Ishikawa (cell line): ENCODE measurements around the gene PBXIP1.

ENCODE experiments used
- CEBPB ChIP-seq: IDR thresholded peaks from 2 replicates; pipeline ENCODE4 v1.6.1; 2012
- CREB1 ChIP-seq: IDR thresholded peaks from 2 replicates; pipeline ENCODE4 v1.6.1; 2012; ENCODE audit warnings: low read depth
- EGR1 ChIP-seq: IDR thresholded peaks from 2 replicates; pipeline ENCODE4 v1.6.1; 2012
- EP300 ChIP-seq: IDR thresholded peaks from 2 replicates; pipeline ENCODE4 v1.6.1; 2012; ENCODE audit warnings: borderline replicate concordance
- FOXM1 ChIP-seq: IDR thresholded peaks from 2 replicates; pipeline ENCODE4 v1.6.1; 2012; ENCODE audit warnings: low read depth, borderline replicate concordance
- MAX ChIP-seq: IDR thresholded peaks from 2 replicates; pipeline ENCODE4 v1.6.1; 2012
- NFIC ChIP-seq: IDR thresholded peaks from 2 replicates; pipeline ENCODE4 v1.6.1; 2012
- RAD21 ChIP-seq: IDR thresholded peaks from 2 replicates; pipeline ENCODE4 v1.6.1; 2012; ENCODE audit warnings: low read depth
- TAF1 ChIP-seq: IDR thresholded peaks from 2 replicates; pipeline ENCODE4 v1.6.1; 2012; ENCODE audit warnings: low read depth, mild to moderate bottlenecking
- TCF12 ChIP-seq: IDR thresholded peaks from 2 replicates; pipeline ENCODE4 v1.6.1; 2012; ENCODE audit warnings: low read depth
- TEAD4 ChIP-seq: IDR thresholded peaks from 2 replicates; pipeline ENCODE4 v1.6.1; 2012
- USF1 ChIP-seq: IDR thresholded peaks from 2 replicates; pipeline ENCODE4 v1.6.1; 2012
- YY1 ChIP-seq: IDR thresholded peaks from 2 replicates; pipeline ENCODE4 v1.6.1; 2012; ENCODE audit warnings: low read depth
- ZBTB7A ChIP-seq: IDR thresholded peaks from 2 replicates; pipeline ENCODE4 v1.6.1; 2012; ENCODE audit warnings: low read depth
- TF ChIP-seq, protein P1 (sequence below): IDR thresholded peaks from 2 replicates; pipeline ENCODE4 v1.6.1; 2012; ENCODE audit warnings: low read depth, mild to moderate bottlenecking

PBXIP1 gene

DNA sequence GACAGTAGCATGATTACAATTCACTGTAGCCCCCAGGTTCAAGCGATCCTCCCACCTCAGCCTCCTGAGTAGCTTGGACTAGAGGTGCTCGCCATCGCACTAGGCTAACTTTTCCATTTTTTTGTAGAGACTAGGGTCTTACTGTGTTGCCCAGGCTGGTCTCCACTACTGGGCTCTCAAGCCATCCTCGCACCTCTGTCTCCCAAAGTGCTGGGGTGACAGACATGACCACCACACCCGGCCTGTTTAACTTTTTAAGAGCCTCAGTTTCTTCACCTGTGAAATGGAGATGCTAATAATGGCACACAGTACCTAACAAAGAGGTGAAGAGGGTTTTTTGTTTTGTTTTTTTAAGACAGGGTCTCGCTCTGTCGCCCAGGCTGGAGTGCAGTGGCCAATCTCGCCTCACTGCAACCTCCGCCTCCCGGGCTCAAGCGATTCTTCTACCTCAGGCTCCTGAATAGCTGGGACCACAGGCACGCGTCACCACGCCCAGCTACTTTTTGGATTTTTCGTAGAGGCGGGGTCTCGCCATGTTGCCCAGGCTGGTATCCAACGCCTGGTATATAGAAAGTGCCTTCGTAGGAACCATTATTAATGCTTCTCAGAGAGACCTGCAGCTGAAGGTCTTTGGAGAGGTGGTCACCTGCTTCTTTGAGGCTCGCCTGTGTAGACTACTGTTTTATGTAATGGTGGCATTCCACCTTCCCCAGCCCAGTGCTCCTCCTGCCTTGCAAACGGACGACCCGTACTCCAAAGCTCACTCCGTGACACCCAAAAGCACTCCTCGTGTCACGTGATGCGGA lies 19.9 kb downstream of the PBXIP1 start:
- TF ChIP-seq CEBPB (no peak), MAX (no peak), TEAD4 (no peak), CREB1 (no peak), FOXM1 (no peak)
- TF ChIP-seq, protein P1, sequence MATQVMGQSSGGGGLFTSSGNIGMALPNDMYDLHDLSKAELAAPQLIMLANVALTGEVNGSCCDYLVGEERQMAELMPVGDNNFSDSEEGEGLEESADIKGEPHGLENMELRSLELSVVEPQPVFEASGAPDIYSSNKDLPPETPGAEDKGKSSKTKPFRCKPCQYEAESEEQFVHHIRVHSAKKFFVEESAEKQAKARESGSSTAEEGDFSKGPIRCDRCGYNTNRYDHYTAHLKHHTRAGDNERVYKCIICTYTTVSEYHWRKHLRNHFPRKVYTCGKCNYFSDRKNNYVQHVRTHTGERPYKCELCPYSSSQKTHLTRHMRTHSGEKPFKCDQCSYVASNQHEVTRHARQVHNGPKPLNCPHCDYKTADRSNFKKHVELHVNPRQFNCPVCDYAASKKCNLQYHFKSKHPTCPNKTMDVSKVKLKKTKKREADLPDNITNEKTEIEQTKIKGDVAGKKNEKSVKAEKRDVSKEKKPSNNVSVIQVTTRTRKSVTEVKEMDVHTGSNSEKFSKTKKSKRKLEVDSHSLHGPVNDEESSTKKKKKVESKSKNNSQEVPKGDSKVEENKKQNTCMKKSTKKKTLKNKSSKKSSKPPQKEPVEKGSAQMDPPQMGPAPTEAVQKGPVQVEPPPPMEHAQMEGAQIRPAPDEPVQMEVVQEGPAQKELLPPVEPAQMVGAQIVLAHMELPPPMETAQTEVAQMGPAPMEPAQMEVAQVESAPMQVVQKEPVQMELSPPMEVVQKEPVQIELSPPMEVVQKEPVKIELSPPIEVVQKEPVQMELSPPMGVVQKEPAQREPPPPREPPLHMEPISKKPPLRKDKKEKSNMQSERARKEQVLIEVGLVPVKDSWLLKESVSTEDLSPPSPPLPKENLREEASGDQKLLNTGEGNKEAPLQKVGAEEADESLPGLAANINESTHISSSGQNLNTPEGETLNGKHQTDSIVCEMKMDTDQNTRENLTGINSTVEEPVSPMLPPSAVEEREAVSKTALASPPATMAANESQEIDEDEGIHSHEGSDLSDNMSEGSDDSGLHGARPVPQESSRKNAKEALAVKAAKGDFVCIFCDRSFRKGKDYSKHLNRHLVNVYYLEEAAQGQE: no peak

- TF ChIP-seq TCF12 (no peak), YY1 (no peak), FOXM1 (no peak), USF1 (no peak), CEBPB (no peak), TEAD4 (no peak), MAX (no peak), CREB1 (no peak), EGR1 (no peak), TAF1 (no peak), ZBTB7A (no peak), RAD21 (no peak), EP300 (no peak), NFIC (no peak)
- TF ChIP-seq, protein P1: no peak
Measured at GRCh38 chr1:154934358-154934948, 21.4 kb downstream of the PBXIP1 start.

DNA sequence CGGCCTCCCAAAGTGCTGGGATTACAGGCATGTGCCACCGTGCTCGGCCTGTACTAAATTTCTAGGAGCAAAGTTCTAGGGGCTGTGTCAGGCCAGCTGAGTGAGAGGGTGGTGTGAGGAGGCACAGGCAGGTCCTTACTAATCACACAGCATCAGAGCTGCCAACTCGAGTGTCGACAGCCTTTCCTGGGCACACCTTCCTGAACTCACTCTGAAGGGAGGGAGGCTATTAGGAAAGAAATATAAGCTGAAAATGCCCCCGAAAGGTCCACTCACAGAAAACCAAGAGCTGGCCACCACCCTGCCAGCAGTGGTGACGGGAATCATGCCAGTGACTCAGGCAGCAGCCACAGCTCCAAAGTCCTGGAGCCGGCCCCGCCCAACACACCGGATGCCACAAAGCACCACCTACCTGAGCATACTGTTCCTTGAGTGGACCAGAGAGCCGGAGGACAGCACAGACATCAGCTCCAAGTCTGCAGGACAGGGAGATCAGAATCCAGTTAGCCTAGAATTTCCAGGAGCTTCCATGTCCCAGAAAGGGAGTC lies 23.9 kb downstream of the PBXIP1 start:
- TF ChIP-seq USF1: no peak
- TF ChIP-seq YY1: no peak
- TF ChIP-seq NFIC: no peak
- TF ChIP-seq, protein P1: no peak
- no peak for TF ChIP-seq TCF12
- no peak for TF ChIP-seq FOXM1
- TF ChIP-seq EGR1: no peak
- TF ChIP-seq TAF1: no peak
- no peak for TF ChIP-seq RAD21
- TF ChIP-seq CEBPB: no peak
- no peak for TF ChIP-seq ZBTB7A
- no peak for TF ChIP-seq EP300
- no peak for TF ChIP-seq TEAD4
- TF ChIP-seq CREB1: no peak
- no peak for TF ChIP-seq MAX

DNA sequence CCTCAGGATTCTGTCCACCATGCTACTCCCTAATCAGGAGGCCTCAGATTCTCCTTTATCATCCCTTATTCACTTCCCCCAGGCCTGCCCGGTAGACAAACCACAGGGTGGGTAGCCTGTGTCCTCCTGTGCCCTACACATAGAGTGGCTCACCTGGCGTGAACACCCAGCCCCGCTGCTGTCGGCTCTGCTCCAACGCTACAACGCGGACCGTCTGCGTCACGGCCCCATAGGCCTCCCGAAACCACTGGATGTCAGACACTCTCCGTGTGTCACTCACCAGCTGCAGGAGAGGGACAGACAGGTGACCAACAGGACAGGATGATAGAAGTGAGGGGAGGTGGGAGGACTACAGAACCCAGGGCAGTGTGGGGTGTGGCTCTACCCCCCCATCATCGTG lies 29.7 kb downstream of the PBXIP1 start:
- TF ChIP-seq TCF12 (no peak), MAX (no peak), CREB1 (no peak), TAF1 (no peak)
